Motor neuron (in vitro differentiated cells): ENCODE results near the gene CLECL1. TPM values are rescaled to one million over a fixed set of nuclear protein-coding genes. Genes with fewer than 3 reads are reported as not detected.
"Not testable (repeated sequence)": the region's sequence is repeated elsewhere in the genome, so short reads cannot be mapped to it uniquely, and the experiment has no call there.

Experiments used
- ATAC-seq, 8 experiments: fragments of 200-7000 bp; cut with Tn5 transposase; replicated peaks in 6 of 8; 2 replicates each; pipeline ENCODE4 v1.8.0; 2021; ENCODE audit warnings: mild to moderate bottlenecking in 8 of 8, moderate library complexity in 8 of 8
- H3K27ac ChIP-seq, 2 donors: fragments of 250-450 bp; sonication (Bioruptor Pico); 2 replicates each; pipeline ENCODE4 v1.9.0; 2021; ENCODE audit warnings: antibody characterized with exemption in 2 of 2, mild to moderate bottlenecking in 2 of 2, moderate library complexity in 1 of 2
- H3K4me1 ChIP-seq, 2 donors: fragments of 250-450 bp; sonication (Bioruptor Pico); replicated peaks in 1 of 2; 2 replicates each; pipeline ENCODE4 v1.6.1; 2021; ENCODE audit warnings: antibody characterized with exemption in 2 of 2, mild to moderate bottlenecking in 2 of 2, moderate library complexity in 1 of 2
- H3K4me3 ChIP-seq, 5 donors: fragments of 250-450 bp; sonication (Bioruptor Pico); 2 replicates each; pipeline ENCODE4 v1.9.0; 2021; ENCODE audit warnings: antibody characterized with exemption in 5 of 5, mild to moderate bottlenecking in 5 of 5, moderate library complexity in 4 of 5
- WGBS, 10 experiments: fragments of 450-650 bp; shearing (Covaris generic); methylation state at CpG; one replicate each; pipeline ENCODE4 v1.0.0; 2022; 5-methylcytosine and 5-hydroxymethylcytosine counted together
- in situ Hi-C, 9 experiments: fragments of 400-800 bp; cut with MboI; loops; one replicate each; pipeline ENCODE4 v1.15.0; 2021; ENCODE audit warnings: low sequenced_read_pairs in 9 of 9, low pct_unique_long_range_greater_than_20kb in 2 of 9; ENCODE audit not compliant: unreplicated experiment in 9 of 9
- total RNA-seq, 8 experiments: library from RNA; unstranded; fragments of 300-600 nt; gene quantifications; 2 replicates each; pipeline versions ENCODE4 v1.2.3 to v1.2.4, GENCODE V29; 2022

The CLECL1 gene
- total RNA-seq, 8 experiments from 2014 or later: 0.27 to 2.1 (median 0.91) TPM; not detected in 3

GRCh38 chr12:9742661-9743060 lies 9.8 kb upstream of the CLECL1 start:
- Histone ChIP-seq H3K4me3 (no peak overlapping the region), H3K27ac (no peak overlapping the region), H3K4me1 (no peaks in the 10 kb centered on the region)
- ATAC-seq: peak in 2 of 8 experiments; percentile 16 to 23
- WGBS, 10 experiments: 0 to 96% (median 69%) methylated on average over 1 to 5 of the region's 5 CpGs
- in situ Hi-C loops: loop anchor here in 3 of 9 experiments (25.0 kb wide), 1 partner anchor 395 kb away; the partner anchor contains the start of gene CLEC7A (in 3 of the 3)

- no peak for ATAC-seq
- in situ Hi-C loops: loop anchor here in 3 of 9 experiments (25.0 kb wide), 1 partner anchor 396 kb away; the partner anchor contains the start of gene CLEC7A (in 3 of the 3)
- H3K4me3 ChIP-seq: no peak overlapping the region
- H3K27ac ChIP-seq: no peak overlapping the region
- H3K4me1 ChIP-seq: no peaks in the 10 kb centered on the region
- whole genome bisulfite sequencing, 10 experiments: 57 to 93% (median 86%) methylated on average over 1 to 4 of the region's 4 CpGs
Observed at GRCh38 chr12:9741726-9742125, 8.8 kb upstream of the CLECL1 start.

- Histone ChIP-seq H3K27ac (no peak overlapping the region), H3K4me3 (peak overlapping the region in 2 of 5 donors; percentile 17 to 24), H3K4me1 (no peaks in the 10 kb centered on the region)
- WGBS, 10 experiments: 33 to 100% (median 81%) methylated on average over 1 to 5 of the region's 7 CpGs; no CpG with 5 or more reads in 2 of the 10 experiments
- in situ Hi-C loops: loop anchor here in 3 of 9 experiments (25.0 kb wide), 1 partner anchor 397 kb away; the partner anchor contains the start of gene CLEC7A (in 3 of the 3)
- ATAC-seq: peak in 1 of 8 experiments; percentile 52
Observed at GRCh38 chr12:9740106-9740750, 7.3 kb upstream of the CLECL1 start.

GRCh38 chr12:9739404-9740105 lies 6.7 kb upstream of the CLECL1 start:
- WGBS, 10 experiments: 100% methylated on average over 1 of the region's 54 CpGs; no CpG with 5 or more reads in 9 of the 10 experiments
- peak overlapping the region in 2 of 5 donors; percentile 17 to 24 for H3K4me3 ChIP-seq
- H3K27ac ChIP-seq, H3K4me1 ChIP-seq: not testable (repeated sequence)
- in situ Hi-C loops: loop anchor here in 3 of 9 experiments (25.0 kb wide), 1 partner anchor 398 kb away; the partner anchor contains the start of gene CLEC7A (in 3 of the 3)
- ATAC-seq: peak in 1 of 8 experiments; percentile 60

- H3K4me3 ChIP-seq, H3K4me1 ChIP-seq, ATAC-seq, H3K27ac ChIP-seq: not testable (repeated sequence)
- 80 to 96% (median 83%) methylated on average over 1 to 7 of the region's 14 CpGs; no CpG with 5 or more reads in 7 of the 10 experiments for WGBS, 10 experiments
- in situ Hi-C loops: loop anchor here in 3 of 9 experiments (25.0 kb wide), 1 partner anchor 398 kb away; the partner anchor contains the start of gene CLEC7A (in 3 of the 3)
Observed at GRCh38 chr12:9738905-9739304, 6.0 kb upstream of the CLECL1 start.

GRCh38 chr12:9736936-9737705 lies 4.2 kb upstream of the CLECL1 start:
- ATAC-seq: no peak
- no peak overlapping the region for H3K27ac ChIP-seq
- in situ Hi-C loops: loop anchor here in 3 of 9 experiments (25.0 kb wide), 1 partner anchor 400 kb away; the partner anchor contains the start of gene CLEC7A (in 3 of the 3)
- WGBS, 10 experiments: 42 to 100% (median 78%) methylated on average over 2 to 3 of the region's 3 CpGs
- H3K4me1 ChIP-seq: no peaks in the 10 kb centered on the region
- H3K4me3 ChIP-seq: no peak overlapping the region

- H3K4me3 ChIP-seq: no peak overlapping the region
- in situ Hi-C loops: loop anchor here in 3 of 9 experiments (25.0 kb wide), 1 partner anchor 402 kb away; the partner anchor contains the start of gene CLEC7A (in 3 of the 3)
- H3K27ac ChIP-seq: no peak overlapping the region
- H3K4me1 ChIP-seq: no peaks in the 10 kb centered on the region
- ATAC-seq: no peak
- WGBS, 10 experiments: 75 to 100% (median 92%) methylated on average over 1 to 3 of the region's 3 CpGs; no CpG with 5 or more reads in 1 of the 10 experiments
Observed at GRCh38 chr12:9735601-9736000, 2.7 kb upstream of the CLECL1 start.

- H3K4me1 ChIP-seq: no peaks in the 10 kb centered on the region
- no peak overlapping the region for H3K4me3 ChIP-seq
- peak in 1 of 8 experiments; percentile 56 for ATAC-seq
- WGBS, 10 experiments: 13 to 100% (median 82%) methylated on average over 1 to 2 of the region's 2 CpGs
- H3K27ac ChIP-seq: no peak overlapping the region
- in situ Hi-C loops: loop anchor here in 3 of 9 experiments (25.0 kb wide), 1 partner anchor 406 kb away; the partner anchor contains the start of gene CLEC7A (in 3 of the 3)
Observed at GRCh38 chr12:9731797-9732196, 1.1 kb downstream of the CLECL1 start.

GRCh38 chr12:9731393-9731792 lies 1.5 kb downstream of the CLECL1 start:
- ATAC-seq: no peak
- H3K4me1 ChIP-seq: no peaks in the 10 kb centered on the region
- no peak overlapping the region for H3K27ac ChIP-seq
- in situ Hi-C loops: loop anchor here in 3 of 9 experiments (25.0 kb wide), 1 partner anchor 406 kb away; the partner anchor contains the start of gene CLEC7A (in 3 of the 3)
- WGBS, 10 experiments: 51 to 93% (median 75%) methylated on average over 3 to 6 of the region's 6 CpGs; no CpG with 5 or more reads in 1 of the 10 experiments
- no peak overlapping the region for H3K4me3 ChIP-seq

GRCh38 chr12:9730591-9730990 lies 2.3 kb downstream of the CLECL1 start:
- no peak for ATAC-seq
- H3K4me3 ChIP-seq: no peak overlapping the region
- H3K4me1 ChIP-seq: no peaks in the 10 kb centered on the region
- in situ Hi-C loops: loop anchor here in 3 of 9 experiments (25.0 kb wide), 1 partner anchor 407 kb away; the partner anchor contains the start of gene CLEC7A (in 3 of the 3)
- 37 to 87% (median 62%) methylated on average over 1 to 6 of the region's 6 CpGs; no CpG with 5 or more reads in 1 of the 10 experiments for WGBS, 10 experiments
- no peak overlapping the region for H3K27ac ChIP-seq

GRCh38 chr12:9730011-9730410 lies 2.9 kb downstream of the CLECL1 start:
- Histone ChIP-seq H3K4me1 (no peaks in the 10 kb centered on the region), H3K27ac (no peak overlapping the region), H3K4me3 (no peak overlapping the region)
- WGBS, 10 experiments: 36 to 100% (median 75%) methylated on average over 2 to 3 of the region's 3 CpGs; no CpG with 5 or more reads in 1 of the 10 experiments
- in situ Hi-C loops: loop anchor here in 3 of 9 experiments (25.0 kb wide), 1 partner anchor 407 kb away; the partner anchor contains the start of gene CLEC7A (in 3 of the 3)
- no peak for ATAC-seq

- Histone ChIP-seq H3K4me1 (no peaks in the 10 kb centered on the region), H3K27ac (no peak overlapping the region), H3K4me3 (no peak overlapping the region)
- in situ Hi-C loops: loop anchor here in 3 of 9 experiments (25.0 kb wide), 1 partner anchor 408 kb away; the partner anchor contains the start of gene CLEC7A (in 3 of the 3)
- no peak for ATAC-seq
Observed at GRCh38 chr12:9729082-9729481, 3.8 kb downstream of the CLECL1 start.
